Left forelimb (tissue), 1 donor: ENCODE data around the gene MSI1.

Source experiments
- DNase-seq: peaks from one replicate; pipeline ENCODE4 v3.0.0-alpha.2; 2018; ENCODE audit warnings: low spot score

MSI1 gene

DNA sequence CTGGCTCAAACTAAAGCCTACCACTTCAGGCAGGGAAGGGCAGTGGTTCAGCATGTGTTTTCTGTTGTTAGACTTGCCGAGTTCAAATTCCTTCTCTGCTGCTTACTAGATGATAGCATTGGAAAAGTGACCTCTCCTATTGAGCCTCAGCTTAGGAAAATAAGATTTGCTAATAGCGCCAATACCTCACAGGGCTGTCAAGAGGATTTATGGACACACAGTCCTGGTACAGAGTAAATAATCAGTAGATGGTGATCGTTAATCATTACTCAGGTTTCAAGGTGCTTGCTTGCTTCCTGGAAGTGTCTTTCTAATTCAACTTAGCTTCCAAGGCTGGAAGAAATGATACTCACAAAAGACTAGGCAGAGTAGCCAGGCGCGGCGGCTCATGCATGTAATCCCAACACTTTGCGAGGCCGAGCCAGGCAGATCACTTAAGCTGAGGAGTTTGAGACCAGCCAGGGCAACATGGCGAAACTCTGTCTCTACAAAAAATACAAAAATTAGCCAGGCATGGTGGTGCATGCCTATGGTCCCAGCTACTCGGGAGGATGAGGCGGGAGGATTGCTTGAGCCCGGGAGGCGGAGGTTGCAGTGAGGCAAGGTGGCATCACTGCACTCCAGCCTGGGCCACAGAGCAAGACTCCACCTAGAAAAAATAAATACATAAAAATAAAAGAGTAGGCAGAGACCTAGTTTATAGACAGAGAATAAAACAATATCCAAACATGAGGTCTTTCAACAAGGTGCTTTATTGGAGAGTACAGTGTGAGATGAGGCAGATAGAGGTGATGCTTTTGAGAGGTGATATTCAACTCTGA is 47.4 kb downstream of the MSI1 start:
- DNase-seq: no peak

DNA sequence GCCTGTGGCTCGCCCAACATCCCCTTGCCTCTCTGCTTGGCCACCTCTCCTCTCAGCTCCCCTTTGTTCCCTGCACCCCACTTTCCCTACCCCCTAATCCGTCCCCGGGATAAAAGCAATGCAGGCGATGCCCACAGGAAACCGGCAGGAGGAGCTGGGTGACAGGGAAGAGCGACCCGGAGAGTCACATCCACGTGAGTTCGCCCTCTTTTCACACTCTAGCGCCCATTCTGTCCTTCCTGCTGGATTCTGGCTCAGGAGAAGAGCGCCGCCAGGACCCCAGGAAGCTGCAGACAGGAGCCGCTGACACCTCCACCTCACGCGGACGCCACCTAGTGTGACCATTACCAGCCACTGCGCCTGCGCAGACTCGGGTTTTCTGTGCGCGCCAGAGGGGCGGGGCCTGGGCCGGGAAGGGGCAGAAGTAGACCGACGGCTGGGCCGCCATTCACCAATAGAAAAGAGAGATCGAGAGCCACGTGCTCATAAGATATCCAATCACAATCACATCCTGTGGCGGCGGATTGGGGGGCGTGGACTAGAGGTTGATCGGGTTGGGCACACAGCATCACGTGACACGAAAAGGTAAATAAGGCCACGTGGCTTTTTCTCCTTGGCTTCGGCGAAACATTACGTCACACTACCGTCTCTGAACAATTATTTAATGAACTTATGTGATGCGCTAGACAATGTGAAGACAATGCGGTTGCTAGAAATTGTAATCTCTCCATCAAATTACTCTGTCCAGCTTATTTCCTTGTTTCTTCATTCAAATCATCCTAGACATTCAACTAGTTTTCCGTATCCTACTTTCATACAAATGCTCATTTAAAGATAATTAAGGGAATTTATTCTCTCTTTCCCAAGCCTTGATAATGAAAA is 51.5 kb downstream of the MSI1 start:
- peak; percentile 97 for DNase-seq

- DNase-seq: no peak
Measured at GRCh38 chr12:120316798-120317223, 52.2 kb downstream of the MSI1 start.

DNA sequence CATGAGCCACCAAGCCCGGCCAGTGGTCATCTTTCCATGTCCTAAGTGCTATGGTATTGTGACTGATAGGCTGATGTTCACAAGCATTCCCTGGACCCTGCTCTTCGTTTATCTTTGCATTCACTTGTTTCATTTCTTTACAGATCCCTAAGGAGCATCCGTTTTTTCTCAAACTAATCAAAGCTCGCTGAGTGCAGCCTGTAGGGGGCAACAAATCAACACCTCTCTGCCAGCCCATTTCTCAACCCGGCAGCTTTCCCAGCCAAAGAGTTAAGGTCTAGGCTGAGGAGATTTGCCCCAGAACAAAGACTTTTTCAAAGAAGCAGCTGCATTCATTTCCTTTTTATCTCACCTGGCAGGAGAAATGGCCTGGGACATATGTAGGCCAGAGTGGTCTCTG is 54.7 kb downstream of the MSI1 start:
- DNase-seq: no peak

DNA sequence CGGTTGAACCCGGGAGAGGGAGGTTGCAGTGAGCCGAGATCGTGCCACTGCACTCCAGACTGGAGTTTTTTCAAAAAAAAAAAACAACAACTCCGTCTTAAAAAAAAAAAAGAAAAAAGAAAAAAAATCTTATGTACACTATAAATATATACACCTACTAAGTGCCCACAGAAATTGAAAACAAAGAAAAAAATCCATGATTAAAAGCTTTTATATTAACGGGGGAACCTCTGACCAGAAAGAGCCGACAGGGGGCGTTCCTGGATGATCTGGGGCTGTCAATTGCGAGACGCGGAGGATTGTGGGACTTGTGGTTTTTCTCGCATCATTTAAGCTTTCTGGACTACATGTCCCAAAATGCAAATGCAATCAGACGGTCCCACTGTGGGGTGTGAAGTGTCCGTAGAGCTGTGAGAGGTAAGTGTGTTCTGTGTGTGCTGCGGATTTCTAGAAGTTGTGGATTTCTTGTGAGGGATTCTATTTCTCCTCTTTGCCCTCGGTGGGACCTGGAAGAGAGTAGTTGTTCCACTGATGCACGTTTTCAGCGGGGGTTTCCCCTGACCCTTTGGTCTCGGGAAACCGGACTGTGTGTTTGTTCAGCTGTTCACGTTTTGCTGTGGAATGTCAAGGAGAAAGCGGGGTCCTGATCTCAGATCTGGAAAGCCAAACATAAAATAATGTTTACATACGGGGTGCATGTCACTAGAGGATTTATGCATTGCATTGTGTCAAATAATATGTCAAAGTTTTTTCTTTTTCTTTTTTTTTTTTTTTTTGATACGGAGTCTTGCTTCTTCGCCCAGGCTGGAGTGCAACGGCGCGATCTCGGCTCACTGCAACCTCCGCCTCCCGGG is 66.8 kb downstream of the MSI1 start, which contains the start of gene SIRT4:
TSS of gene SIRT4 (plus strand) at position 360 of the 854 bp plus-strand sequence. CDS start 1,241 bp downstream, outside the sequence.
- peak; percentile 86 for DNase-seq

DNA sequence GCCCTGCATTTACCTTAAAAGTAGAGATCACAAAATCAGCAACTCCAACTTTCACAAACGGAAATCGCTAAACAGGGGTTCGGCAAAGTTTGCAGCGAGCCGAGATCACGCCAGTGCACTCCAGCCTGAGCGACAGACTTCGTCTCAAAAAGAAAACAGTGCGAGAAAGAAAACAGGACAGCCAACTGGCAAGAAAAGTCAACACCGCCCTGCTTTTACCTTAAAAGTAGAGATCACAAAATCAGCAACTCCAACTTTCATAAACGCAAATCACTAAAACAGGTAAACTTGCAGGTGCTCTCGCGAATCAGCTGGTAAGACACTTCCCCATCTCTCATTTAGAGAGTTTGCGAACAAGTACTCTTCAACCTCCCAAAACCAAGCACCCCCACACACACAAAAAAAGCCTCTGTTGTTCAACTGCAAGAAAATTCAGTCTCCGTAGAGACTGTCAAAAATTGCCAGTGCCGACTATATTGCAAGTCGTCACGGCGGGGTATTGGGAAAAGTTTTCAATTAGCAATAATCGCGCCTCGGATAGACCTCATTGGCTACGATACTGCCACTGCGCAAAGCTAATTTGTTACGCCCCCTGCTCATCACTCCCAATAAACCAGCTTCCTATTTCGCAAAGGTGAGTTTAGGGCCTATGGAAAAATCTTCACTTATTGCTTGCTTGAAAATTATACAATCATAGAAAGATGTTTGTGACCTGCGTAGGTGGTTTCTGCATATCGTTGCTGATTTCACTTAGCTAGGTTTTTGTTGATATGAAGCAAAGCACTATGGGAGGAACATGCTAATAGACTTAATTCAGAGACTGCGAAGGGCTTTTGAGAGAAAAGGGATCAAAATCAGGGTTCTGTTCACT is 76.1 kb downstream of the MSI1 start, which contains the start of gene RNU4-1:
TSS of gene RNU4-1 (minus strand) at position 577 of the 871 bp plus-strand sequence.
- DNase-seq: peak; percentile 82

- peak; percentile 68 for DNase-seq
Measured at GRCh38 chr12:120292411-120292660, 76.6 kb downstream of the MSI1 start.
